Measurements from ENCODE around the gene FGD4. TPM values are rescaled to one million over a fixed set of nuclear protein-coding genes. Genes with fewer than 3 reads are reported as not detected.

The FGD4 gene
- total and polyA plus RNA-seq, 4 donors = 4.8 to 64.6 (median 24.2) TPM

DNA sequence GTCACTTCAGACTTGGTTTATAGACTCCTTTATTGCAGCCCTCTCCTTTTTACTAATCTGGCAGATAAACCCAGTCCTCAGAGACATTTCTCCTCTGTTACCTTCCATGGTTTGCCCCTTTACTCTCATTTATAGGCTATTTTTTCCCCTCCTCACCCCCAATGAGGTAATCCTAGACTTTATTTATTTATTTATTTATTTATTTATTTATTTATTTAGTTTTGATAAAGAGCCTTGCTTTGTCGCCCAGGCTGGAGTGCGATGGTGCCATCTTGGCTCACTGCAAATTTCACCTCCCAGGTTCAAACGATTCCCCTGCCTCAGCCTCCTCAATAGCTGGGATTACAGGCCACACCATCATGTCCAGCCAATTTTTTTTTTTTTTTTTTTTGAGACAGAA is 8.4 kb downstream of the FGD4 start:
- H3K36me3 ChIP-seq (ENCODE audit: control insufficient read depth in 4 of 4, insufficient read depth in 4 of 4, low read length in 4 of 4) = no peaks in the 10 kb centered on the region
- no peak overlapping the region for H3K9ac ChIP-seq (ENCODE audit: insufficient read depth in 1 of 2, low read length in 2 of 2)
- TF ChIP-seq, protein P1, sequence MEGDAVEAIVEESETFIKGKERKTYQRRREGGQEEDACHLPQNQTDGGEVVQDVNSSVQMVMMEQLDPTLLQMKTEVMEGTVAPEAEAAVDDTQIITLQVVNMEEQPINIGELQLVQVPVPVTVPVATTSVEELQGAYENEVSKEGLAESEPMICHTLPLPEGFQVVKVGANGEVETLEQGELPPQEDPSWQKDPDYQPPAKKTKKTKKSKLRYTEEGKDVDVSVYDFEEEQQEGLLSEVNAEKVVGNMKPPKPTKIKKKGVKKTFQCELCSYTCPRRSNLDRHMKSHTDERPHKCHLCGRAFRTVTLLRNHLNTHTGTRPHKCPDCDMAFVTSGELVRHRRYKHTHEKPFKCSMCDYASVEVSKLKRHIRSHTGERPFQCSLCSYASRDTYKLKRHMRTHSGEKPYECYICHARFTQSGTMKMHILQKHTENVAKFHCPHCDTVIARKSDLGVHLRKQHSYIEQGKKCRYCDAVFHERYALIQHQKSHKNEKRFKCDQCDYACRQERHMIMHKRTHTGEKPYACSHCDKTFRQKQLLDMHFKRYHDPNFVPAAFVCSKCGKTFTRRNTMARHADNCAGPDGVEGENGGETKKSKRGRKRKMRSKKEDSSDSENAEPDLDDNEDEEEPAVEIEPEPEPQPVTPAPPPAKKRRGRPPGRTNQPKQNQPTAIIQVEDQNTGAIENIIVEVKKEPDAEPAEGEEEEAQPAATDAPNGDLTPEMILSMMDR (IDR thresholded peaks at IDR 0.05; ENCODE audit: control extremely low read depth, extremely low read depth) = no peak
- no peak overlapping the region for H3K27ac ChIP-seq (ENCODE audit: low read depth in 1 of 2, low read length in 1 of 2)
- H3K4me3 ChIP-seq = no peak overlapping the region
- no peaks in the 10 kb centered on the region for H3K27me3 ChIP-seq (ENCODE audit: control insufficient read depth in 3 of 3, insufficient read depth in 3 of 3, low read length in 2 of 3)
- no peak for DNase-seq
- no peaks in the 10 kb centered on the region for H3K4me1 ChIP-seq (ENCODE audit: control insufficient read depth in 5 of 5, insufficient read depth in 5 of 5, low read length in 5 of 5)
- WGBS, 2 donors = 90 to 100% methylated on average over 3 of the region's 3 CpGs
- no peak for ATAC-seq (ENCODE audit: insufficient read depth, low FRiP score)
- H3K9me3 ChIP-seq (ENCODE audit: control insufficient read depth in 4 of 4, insufficient read depth in 3 of 4, low read length in 3 of 4) = no peaks in the 10 kb centered on the region

DNA sequence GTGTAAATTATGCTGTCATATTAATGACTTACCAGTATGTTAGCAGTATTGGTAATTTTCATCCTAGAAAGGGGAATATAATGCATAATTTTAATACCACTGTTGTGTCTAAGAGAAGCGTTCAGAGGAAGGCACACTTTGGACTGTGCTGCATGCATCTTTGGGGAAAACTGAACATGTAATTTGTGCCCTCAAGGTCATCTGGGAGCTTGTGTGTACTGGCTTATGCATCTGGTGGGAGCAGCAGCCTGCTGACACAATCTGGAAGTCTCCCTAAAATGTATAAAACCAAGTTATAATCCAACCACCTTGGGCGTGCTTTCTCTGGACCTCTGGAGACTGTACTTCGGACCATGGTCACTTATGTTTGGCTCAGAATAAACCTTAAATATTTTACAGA is 14.1 kb downstream of the FGD4 start:
- no peak overlapping the region for H3K9ac ChIP-seq (ENCODE audit: insufficient read depth in 1 of 2, low read length in 2 of 2)
- no peak for DNase-seq

DNA sequence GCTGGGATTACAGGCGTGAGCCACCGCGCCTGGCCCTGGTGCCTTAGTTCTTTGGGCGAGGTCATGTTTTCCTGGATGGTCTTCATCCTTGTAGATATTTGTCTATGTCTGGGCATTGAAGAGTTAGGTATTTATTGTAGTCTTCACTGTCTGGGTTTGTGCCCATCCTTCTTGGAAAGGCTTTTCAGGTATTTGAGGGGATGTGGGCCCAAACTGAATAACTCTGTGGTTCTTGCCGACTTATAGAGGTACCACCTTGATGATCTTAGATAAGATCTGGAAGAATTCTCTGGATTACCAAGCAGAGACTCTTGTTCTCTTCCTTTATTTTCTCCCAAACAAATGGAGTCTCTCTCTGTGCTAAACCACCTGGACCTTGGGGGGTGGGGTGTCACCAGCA is 18.9 kb downstream of the FGD4 start:
- 96 to 98% methylated on average over 5 of the region's 5 CpGs for WGBS, 2 donors
- ATAC-seq (ENCODE audit: insufficient read depth, low FRiP score) (no peak), DNase-seq (no peak)
- H3K27ac ChIP-seq (ENCODE audit: low read depth in 1 of 2, low read length in 1 of 2) = no peak overlapping the region
- H3K4me1 ChIP-seq (ENCODE audit: control insufficient read depth in 5 of 5, insufficient read depth in 5 of 5, low read length in 5 of 5) = peaks cover 0 to 20% (median 0%) of the 10 kb centered on the region in 5 donors
- TF ChIP-seq, protein P1 (IDR thresholded peaks at IDR 0.05; ENCODE audit: control extremely low read depth, extremely low read depth) = no peak
- H3K9ac ChIP-seq (ENCODE audit: insufficient read depth in 1 of 2, low read length in 2 of 2) = no peak overlapping the region
- H3K27me3 ChIP-seq (ENCODE audit: control insufficient read depth in 3 of 3, insufficient read depth in 3 of 3, low read length in 2 of 3) = no peaks in the 10 kb centered on the region
- H3K36me3 ChIP-seq (ENCODE audit: control insufficient read depth in 4 of 4, insufficient read depth in 4 of 4, low read length in 4 of 4) = no peaks in the 10 kb centered on the region
- H3K9me3 ChIP-seq (ENCODE audit: control insufficient read depth in 4 of 4, insufficient read depth in 3 of 4, low read length in 3 of 4) = no peaks in the 10 kb centered on the region
- H3K4me3 ChIP-seq = no peak overlapping the region

More for the DNA sequence above, 14.1 kb downstream of the FGD4 start:
- no peak overlapping the region for H3K4me3 ChIP-seq
- H3K27me3 ChIP-seq (ENCODE audit: control insufficient read depth in 3 of 3, insufficient read depth in 3 of 3, low read length in 2 of 3) = no peaks in the 10 kb centered on the region
- TF ChIP-seq, protein P1 (IDR thresholded peaks at IDR 0.05; ENCODE audit: control extremely low read depth, extremely low read depth) = no peak
- H3K9me3 ChIP-seq (ENCODE audit: control insufficient read depth in 4 of 4, insufficient read depth in 3 of 4, low read length in 3 of 4) = no peaks in the 10 kb centered on the region
- peaks cover 0 to 3% (median 0%) of the 10 kb centered on the region in 5 donors for H3K4me1 ChIP-seq (ENCODE audit: control insufficient read depth in 5 of 5, insufficient read depth in 5 of 5, low read length in 5 of 5)
- ATAC-seq (ENCODE audit: insufficient read depth, low FRiP score) = no peak
- 90 to 96% methylated on average over 3 of the region's 3 CpGs for WGBS, 2 donors
- H3K27ac ChIP-seq (ENCODE audit: low read depth in 1 of 2, low read length in 1 of 2) = no peak overlapping the region
- H3K36me3 ChIP-seq (ENCODE audit: control insufficient read depth in 4 of 4, insufficient read depth in 4 of 4, low read length in 4 of 4) = no peaks in the 10 kb centered on the region

DNA sequence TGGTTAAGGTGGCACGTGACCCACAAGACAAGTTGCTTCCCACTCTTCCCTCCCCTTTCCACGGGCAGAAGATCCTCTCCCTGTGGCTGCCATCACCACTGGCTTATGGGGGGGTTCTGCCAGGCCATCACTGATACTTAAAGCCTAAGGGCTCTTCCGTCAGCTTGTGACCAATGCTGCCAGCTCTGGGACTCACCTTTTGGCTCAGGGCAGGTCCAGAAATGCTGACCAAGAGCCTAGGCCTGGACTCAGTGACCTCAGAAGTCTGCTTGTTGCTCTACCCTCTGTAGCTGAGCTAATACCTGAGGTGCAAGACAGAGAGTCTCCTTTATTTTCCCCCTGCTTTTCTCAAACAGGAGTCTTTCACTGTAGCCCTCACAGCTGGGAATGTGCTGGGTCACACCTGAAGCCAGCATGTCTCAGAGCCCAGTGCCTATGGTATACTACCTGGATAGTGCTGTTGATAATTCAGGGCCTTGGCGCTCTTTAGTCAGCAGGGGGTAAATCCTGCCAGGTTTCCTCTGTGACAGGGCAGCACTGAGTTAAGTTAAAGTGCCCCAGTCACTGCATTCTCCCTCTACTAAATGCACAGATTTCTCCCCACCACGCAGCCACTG is 19.7 kb downstream of the FGD4 start:
- no peak overlapping the region for H3K4me3 ChIP-seq
- TF ChIP-seq, protein P1 (IDR thresholded peaks at IDR 0.05; ENCODE audit: control extremely low read depth, extremely low read depth) = no peak
- peaks cover 0 to 18% (median 0%) of the 10 kb centered on the region in 5 donors for H3K4me1 ChIP-seq (ENCODE audit: control insufficient read depth in 5 of 5, insufficient read depth in 5 of 5, low read length in 5 of 5)
- ATAC-seq (ENCODE audit: insufficient read depth, low FRiP score) = no peak
- H3K9me3 ChIP-seq (ENCODE audit: control insufficient read depth in 4 of 4, insufficient read depth in 3 of 4, low read length in 3 of 4) = no peaks in the 10 kb centered on the region
- WGBS, 2 donors = 53 to 87% methylated on average over 5 of the region's 5 CpGs
- no peaks in the 10 kb centered on the region for H3K36me3 ChIP-seq (ENCODE audit: control insufficient read depth in 4 of 4, insufficient read depth in 4 of 4, low read length in 4 of 4)
- no peak overlapping the region for H3K9ac ChIP-seq (ENCODE audit: insufficient read depth in 1 of 2, low read length in 2 of 2)
- H3K27ac ChIP-seq (ENCODE audit: low read depth in 1 of 2, low read length in 1 of 2) = peak overlapping the region in 1 of 2 donors; percentile 13
- DNase-seq = no peak
- no peaks in the 10 kb centered on the region for H3K27me3 ChIP-seq (ENCODE audit: control insufficient read depth in 3 of 3, insufficient read depth in 3 of 3, low read length in 2 of 3)

Measured in lung (tissue), 12 donors.